IPS-15b (cell line): ENCODE results near the gene ABHD12B.

Experiments
- H3K27me3 ChIP-seq: one replicate; pipeline ENCODE4 v1.6.1; 2013; ENCODE audit warnings: low read length; ENCODE audit not compliant: control insufficient read depth, insufficient read depth
- H3K36me3 ChIP-seq: one replicate; pipeline ENCODE4 v1.6.1; 2013; ENCODE audit warnings: low read length; ENCODE audit not compliant: control insufficient read depth, insufficient read depth
- H3K4me1 ChIP-seq: one replicate; pipeline ENCODE4 v1.6.1; 2013; ENCODE audit warnings: mild to moderate bottlenecking, low read length; ENCODE audit not compliant: control insufficient read depth, insufficient read depth
- H3K4me3 ChIP-seq: one replicate; pipeline ENCODE4 v1.5.1; 2013; ENCODE audit warnings: low read depth, low read length
- H3K9ac ChIP-seq: one replicate; pipeline ENCODE4 v1.6.1; 2013; ENCODE audit warnings: low read depth, mild to moderate bottlenecking, low read length
- H3K9me3 ChIP-seq: one replicate; pipeline ENCODE4 v1.6.1; 2013; ENCODE audit warnings: mild to moderate bottlenecking, low read length; ENCODE audit not compliant: control insufficient read depth, insufficient read depth

ABHD12B gene

GRCh38 chr14:50830932-50831725, 40.7 kb upstream of the ABHD12B start, which contains the start of gene NIN:
NIN (minus strand) TSS chr14:50831162; CDS start chr14:50822056, 9,106 bp downstream.
- H3K9ac ChIP-seq = peak within 1 kb of the TSS; percentile 65
- no peaks in the 10 kb centered on the region for H3K9me3 ChIP-seq
- peak within 1 kb of the TSS; percentile 76 for H3K4me3 ChIP-seq
- H3K36me3 ChIP-seq = no peaks in the 10 kb centered on the region
- peaks cover 12% of the 10 kb centered on the region for H3K4me1 ChIP-seq
- H3K27me3 ChIP-seq = peaks cover 81% of the 10 kb centered on the region

- Histone ChIP-seq H3K9me3 (no peaks in the 10 kb centered on the region), H3K9ac (peak overlapping the region; percentile 65), H3K4me3 (peak overlapping the region; percentile 76), H3K27me3 (peaks cover 74% of the 10 kb centered on the region), H3K4me1 (peaks cover 12% of the 10 kb centered on the region), H3K36me3 (no peaks in the 10 kb centered on the region)
Observed at GRCh38 chr14:50831726-50832168, 40.1 kb upstream of the ABHD12B start.

GRCh38 chr14:50832935-50833630, 38.8 kb upstream of the ABHD12B start:
- Histone ChIP-seq H3K4me3 (no peak overlapping the region), H3K27me3 (peaks cover 61% of the 10 kb centered on the region)

GRCh38 chr14:50834802-50835276, 37.0 kb upstream of the ABHD12B start:
- H3K36me3 ChIP-seq = no peaks in the 10 kb centered on the region
- peaks cover 4% of the 10 kb centered on the region for H3K4me1 ChIP-seq
- no peaks in the 10 kb centered on the region for H3K9me3 ChIP-seq
- no peak overlapping the region for H3K4me3 ChIP-seq
- H3K9ac ChIP-seq = no peak overlapping the region
- H3K27me3 ChIP-seq = peaks cover 49% of the 10 kb centered on the region

More at GRCh38 chr14:50832935-50833630, 38.8 kb upstream of the ABHD12B start:
- Histone ChIP-seq H3K9me3 (no peaks in the 10 kb centered on the region), H3K9ac (no peak overlapping the region), H3K36me3 (no peaks in the 10 kb centered on the region), H3K4me1 (peaks cover 12% of the 10 kb centered on the region)

GRCh38 chr14:50835280-50835679, 36.6 kb upstream of the ABHD12B start:
- Histone ChIP-seq H3K9ac (no peak overlapping the region), H3K9me3 (no peaks in the 10 kb centered on the region), H3K4me1 (peaks cover 3% of the 10 kb centered on the region), H3K36me3 (no peaks in the 10 kb centered on the region), H3K4me3 (no peak overlapping the region), H3K27me3 (peaks cover 50% of the 10 kb centered on the region)

- Histone ChIP-seq H3K9me3 (no peaks in the 10 kb centered on the region), H3K4me1 (peaks cover 3% of the 10 kb centered on the region), H3K27me3 (peaks cover 48% of the 10 kb centered on the region), H3K9ac (no peak overlapping the region), H3K36me3 (no peaks in the 10 kb centered on the region), H3K4me3 (no peak overlapping the region)
Observed at GRCh38 chr14:50836515-50836914, 35.3 kb upstream of the ABHD12B start.

- Histone ChIP-seq H3K36me3 (no peaks in the 10 kb centered on the region), H3K4me3 (no peak overlapping the region), H3K27me3 (peaks cover 40% of the 10 kb centered on the region), H3K9me3 (no peaks in the 10 kb centered on the region), H3K9ac (no peak overlapping the region), H3K4me1 (peaks cover under 1% of the 10 kb centered on the region)
Observed at GRCh38 chr14:50837271-50837670, 34.6 kb upstream of the ABHD12B start.

- Histone ChIP-seq H3K4me1 (no peaks in the 10 kb centered on the region), H3K9me3 (no peaks in the 10 kb centered on the region), H3K36me3 (no peaks in the 10 kb centered on the region), H3K9ac (no peak overlapping the region), H3K27me3 (peaks cover 33% of the 10 kb centered on the region), H3K4me3 (no peak overlapping the region)
Observed at GRCh38 chr14:50837850-50838470, 33.9 kb upstream of the ABHD12B start.

- Histone ChIP-seq H3K27me3 (peaks cover 22% of the 10 kb centered on the region), H3K4me3 (no peak overlapping the region), H3K4me1 (no peaks in the 10 kb centered on the region), H3K36me3 (no peaks in the 10 kb centered on the region), H3K9me3 (no peaks in the 10 kb centered on the region), H3K9ac (no peak overlapping the region)
Observed at GRCh38 chr14:50839048-50839447, 32.8 kb upstream of the ABHD12B start.

- Histone ChIP-seq H3K9ac (no peak overlapping the region), H3K4me3 (no peak overlapping the region), H3K9me3 (no peaks in the 10 kb centered on the region), H3K27me3 (peaks cover 16% of the 10 kb centered on the region), H3K36me3 (no peaks in the 10 kb centered on the region), H3K4me1 (no peaks in the 10 kb centered on the region)
Observed at GRCh38 chr14:50839691-50840090, 32.2 kb upstream of the ABHD12B start.

GRCh38 chr14:50844391-50844790, 27.5 kb upstream of the ABHD12B start:
- Histone ChIP-seq H3K36me3 (no peaks in the 10 kb centered on the region), H3K9me3 (no peaks in the 10 kb centered on the region), H3K4me1 (no peaks in the 10 kb centered on the region), H3K4me3 (no peak overlapping the region), H3K9ac (no peak overlapping the region), H3K27me3 (peaks cover 3% of the 10 kb centered on the region)
